ENCODE measurements around the gene SH2D5.
"Not testable (repeated sequence)": the region's sequence is repeated elsewhere in the genome, so short reads cannot be mapped to it uniquely, and the experiment has no call there.

SH2D5 gene

DNA sequence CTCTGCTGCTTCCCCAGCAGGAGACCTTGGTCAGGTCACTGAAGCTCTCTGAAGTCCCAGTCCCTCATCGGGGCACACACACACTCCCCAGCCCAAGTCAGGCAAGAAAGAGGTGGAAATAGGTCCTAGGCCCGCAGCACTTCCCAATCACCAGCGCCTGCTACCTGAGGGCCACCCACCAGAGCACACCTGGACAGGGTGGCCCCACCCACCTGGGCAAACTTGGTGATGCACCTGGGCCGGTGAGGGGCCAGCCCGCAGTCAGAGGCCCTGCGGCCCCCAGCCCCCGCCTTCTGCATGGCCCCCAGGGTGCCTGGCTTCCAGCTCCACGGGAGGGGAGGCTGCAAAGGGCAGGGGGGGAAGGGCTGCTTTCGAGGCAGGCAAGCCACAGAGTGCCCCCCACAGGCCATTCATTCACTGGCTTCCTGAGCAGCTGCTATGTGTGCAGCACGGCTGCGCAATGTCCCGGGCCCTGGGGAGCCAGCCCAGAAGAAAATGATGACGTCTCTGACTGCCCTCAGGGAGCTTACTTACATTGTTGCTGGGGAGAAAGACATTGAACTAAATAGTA, 4.7 kb downstream of the SH2D5 start:
- no peak for DNase-seq

DNA sequence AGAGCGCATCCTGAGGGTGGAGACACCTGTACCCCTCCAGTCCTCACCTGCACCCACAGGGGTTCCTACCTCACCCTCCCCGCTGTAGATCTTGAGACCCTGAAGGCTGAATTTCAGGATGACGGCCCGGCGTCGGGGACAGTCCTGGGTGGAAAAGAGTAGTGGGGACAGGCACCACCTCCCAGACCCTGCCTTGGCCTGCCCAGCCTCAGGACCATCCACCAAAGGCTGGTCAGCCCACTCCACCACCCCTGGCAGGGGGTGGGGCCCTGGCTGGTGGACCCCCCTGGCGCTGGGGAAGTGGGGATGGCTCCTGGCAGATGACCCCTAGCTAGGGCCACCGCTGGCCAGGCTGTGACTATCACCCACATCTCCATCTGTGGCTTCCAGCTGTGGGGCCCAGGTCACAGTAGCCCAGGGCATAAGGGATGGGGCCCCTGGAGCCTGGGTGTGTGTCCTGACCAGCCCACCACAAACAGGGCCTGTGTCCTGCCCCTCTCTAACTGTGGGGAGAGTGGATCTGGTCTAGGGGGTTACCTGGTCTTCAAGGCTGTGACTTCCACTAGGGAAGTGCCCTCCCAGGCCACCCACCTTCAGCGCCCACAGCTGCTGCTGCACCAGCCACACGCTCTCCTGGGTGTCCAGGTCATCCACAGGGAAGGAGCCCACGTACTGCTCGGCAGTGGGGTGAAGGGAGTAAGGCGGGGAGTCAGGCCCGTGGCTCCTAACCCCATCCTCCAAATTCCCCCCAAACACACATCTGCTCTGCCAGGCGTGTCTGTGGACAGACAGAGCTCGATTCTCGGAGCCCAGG, 5.4 kb downstream of the SH2D5 start:
- DNase-seq, result no peak

DNA sequence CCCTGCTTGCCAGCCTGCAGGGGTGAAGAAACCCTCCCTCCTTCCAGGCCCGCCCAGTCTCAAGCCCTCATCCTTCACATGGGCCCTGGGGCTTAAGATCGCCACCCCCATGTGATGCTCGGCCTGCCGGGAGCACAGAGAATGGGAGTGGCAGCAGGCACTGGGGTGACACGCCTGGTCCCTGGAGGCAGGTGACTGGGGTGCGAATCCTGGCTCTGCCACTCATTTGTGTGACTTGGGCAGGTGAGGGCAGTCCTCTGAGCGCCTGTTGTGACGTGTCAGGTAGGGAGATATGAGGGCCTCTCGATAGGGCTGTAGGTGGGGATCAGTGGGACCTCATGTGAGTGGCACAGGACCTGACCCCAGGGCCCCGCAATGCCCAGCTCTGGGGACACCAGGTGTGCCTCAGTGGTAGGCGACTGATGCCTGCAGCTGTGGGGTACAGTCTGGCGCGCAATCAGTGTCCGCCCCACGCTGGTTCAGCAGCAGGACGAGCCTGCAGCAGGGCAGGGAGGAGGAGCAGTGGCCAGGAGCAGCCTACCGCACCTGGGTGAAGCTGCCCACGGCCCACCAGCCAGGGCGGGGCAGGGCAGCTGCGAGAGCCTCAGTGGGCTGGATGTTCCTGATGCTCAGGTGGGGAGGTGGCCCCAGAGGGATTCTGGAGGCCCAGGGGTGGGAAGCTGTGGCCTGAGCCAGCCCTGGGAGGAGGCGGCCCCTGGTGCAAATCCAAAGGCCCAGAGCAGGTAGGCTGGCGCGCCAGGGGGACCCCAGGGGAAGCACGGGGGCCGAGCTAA, 6.2 kb downstream of the SH2D5 start:
- peak; percentile 74 for DNase-seq

GRCh38 chr1:20725189-20726117, 7.0 kb downstream of the SH2D5 start:
- DNase-seq, result peak; percentile 74

DNA sequence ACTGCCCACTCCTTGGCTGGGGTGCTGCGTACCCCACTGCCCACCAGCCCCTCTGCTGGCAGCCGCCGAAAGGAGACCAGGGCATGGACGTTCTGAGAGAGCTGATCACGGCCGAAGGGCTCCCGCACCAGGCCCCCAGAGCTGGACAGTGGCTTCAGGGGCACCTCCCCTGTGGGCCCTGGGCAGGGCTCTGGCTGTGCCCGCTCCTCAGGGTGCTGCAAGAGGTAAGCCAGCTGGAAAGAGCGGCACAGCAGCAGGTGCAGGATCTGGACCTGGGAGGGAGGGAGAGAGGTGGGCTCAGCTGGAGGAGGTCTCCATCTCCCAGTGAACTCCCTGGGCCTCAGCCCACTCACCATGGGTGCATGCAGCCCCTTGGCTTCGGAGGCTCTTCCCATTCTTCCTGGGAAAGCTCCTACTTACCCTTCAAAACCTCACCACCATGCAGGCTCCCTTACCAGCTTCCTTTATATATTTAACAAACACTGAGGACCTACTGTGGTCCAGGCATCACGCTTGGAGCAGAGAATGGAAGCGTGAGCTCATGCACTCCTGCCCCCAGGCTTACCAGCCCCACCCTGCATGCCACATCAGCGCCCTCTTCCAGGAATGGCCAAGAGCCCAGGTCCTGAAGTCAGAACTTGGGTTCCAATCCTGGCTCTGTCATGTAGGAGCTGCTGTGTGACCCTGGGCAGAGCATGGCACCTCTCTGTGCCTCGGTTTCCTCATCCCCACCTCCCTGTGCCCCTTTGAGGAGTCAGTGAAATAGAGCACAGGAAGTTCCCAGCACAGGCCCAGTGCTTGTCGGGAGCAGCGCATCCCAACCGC, 7.9 kb downstream of the SH2D5 start:
- no peak for DNase-seq

DNA sequence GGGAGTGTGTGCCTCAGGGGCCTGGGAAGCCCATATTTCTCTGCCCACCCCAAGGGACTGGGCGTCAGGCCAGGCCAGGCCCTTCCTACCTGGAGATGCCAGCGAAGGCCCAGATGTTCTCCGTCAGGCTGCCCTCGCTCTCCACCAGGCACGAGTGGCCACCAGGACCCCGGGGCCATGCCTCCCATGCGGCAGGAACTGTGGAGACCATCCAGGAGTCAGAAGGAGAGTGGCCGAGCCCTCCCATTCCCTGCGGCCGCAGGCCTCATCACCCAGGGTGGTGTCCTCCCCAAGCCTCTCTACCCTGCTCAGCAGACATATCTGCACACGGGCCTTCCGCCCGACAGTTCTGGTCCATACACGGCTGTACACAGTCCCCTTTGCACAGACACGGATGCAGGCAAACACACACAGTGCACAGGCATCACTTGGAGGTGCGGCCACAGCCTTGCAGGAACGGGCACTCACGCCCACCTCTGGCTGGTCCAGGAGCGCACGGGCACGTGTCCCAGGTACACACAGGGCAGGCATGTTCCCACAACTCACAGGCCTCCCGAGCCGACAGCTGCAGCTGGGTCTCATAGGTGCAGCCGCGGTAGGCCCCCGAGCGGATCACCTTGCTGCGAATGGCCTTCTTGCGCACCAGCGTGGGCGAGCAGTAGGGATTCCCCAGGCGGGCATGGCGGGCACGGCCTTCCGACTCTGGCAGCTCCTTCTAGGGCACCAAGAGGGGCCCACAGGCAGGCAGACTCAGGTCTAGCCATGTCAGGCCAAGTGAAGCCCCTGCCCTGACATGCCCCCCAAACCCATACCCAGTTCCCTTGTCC, 8.8 kb downstream of the SH2D5 start:
- DNase-seq, result no peak

DNA sequence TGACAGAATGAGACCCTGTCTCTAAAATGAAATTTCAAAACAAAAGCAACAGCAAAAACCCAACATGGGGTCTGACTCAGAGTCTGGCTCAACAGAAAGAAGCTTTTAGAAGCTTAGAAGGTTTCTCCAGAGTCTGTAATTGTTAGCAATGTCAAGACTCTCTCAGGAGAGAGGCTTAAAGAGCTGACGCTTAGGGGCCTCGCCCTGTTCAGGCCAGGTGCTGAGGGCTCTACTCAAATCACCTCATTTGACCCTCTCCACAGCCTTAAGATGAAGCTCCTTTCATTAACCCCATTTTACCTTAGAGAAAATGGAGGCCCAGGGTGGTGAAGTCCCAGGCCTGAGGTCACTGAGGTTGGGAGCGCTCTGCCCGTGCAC, 9.4 kb downstream of the SH2D5 start:
- DNase-seq, result no peak

GRCh38 chr1:20721117-20722061, 11.1 kb downstream of the SH2D5 start:
- no peak for DNase-seq

DNA sequence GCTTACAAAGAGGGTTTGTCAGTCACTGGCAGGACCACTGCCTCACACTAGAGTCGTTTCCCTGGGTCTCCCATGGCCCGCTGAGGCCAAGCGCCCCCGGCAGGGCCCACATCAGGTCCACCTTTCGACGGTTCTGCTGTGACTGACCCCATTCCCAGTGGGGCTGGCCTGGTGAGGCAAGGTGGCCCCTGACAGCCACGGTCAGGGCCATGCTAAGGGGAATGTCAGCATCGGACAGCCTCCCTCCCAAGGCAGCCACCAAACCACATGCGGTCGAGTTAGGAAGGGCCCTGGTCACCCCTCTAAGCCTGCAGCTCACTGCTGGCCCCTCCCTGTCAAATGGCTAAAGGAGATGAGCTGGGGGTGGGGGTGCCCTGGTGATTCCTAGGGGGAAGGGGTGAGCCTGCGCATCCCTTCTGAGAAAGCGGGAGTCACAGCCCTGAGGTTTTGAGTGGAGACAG, 11.8 kb downstream of the SH2D5 start:
- DNase-seq, result no peak

DNA sequence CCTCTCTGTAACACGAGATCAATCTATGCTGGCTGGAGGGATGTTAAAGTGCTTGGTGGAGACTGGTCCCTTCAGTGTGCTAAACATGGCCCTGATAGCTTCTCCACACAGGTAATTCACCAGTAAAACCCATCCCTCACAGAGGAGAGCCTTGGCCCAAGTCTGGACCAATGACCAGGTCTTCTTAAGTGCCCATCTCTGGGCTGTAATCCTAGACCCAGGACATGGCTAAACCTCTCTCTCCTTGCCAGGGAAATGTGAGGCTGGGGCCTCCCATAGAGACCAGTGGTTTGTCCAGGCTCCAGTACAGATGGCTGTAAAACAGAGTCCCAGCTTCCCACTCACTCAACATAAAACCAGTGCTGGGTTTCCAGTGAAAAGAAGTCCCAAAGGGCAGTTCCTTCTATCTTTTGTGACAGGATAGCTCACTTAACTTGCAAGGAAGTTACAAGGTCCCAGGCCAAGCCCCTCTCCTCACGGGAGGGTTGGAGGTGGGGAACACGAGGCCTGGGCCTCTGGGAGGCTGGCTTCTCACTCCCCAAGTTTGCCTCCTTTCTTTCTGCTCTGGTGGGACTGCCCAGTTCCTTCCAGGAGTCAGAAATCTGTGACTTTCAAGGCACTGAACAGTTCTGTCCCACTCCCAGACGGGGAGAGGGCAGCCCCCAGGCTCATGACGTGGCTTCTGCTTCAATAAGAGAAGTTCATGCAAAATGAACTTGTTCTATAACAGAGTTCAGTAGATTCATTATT, 12.5 kb downstream of the SH2D5 start:
- no peak for DNase-seq

- no peak for DNase-seq
These were observed 13.2 kb downstream of the SH2D5 start for GRCh38 chr1:20719261-20719660.

- DNase-seq, result not testable (repeated sequence)
These were observed 14.1 kb downstream of the SH2D5 start for GRCh38 chr1:20718343-20718882.

DNA sequence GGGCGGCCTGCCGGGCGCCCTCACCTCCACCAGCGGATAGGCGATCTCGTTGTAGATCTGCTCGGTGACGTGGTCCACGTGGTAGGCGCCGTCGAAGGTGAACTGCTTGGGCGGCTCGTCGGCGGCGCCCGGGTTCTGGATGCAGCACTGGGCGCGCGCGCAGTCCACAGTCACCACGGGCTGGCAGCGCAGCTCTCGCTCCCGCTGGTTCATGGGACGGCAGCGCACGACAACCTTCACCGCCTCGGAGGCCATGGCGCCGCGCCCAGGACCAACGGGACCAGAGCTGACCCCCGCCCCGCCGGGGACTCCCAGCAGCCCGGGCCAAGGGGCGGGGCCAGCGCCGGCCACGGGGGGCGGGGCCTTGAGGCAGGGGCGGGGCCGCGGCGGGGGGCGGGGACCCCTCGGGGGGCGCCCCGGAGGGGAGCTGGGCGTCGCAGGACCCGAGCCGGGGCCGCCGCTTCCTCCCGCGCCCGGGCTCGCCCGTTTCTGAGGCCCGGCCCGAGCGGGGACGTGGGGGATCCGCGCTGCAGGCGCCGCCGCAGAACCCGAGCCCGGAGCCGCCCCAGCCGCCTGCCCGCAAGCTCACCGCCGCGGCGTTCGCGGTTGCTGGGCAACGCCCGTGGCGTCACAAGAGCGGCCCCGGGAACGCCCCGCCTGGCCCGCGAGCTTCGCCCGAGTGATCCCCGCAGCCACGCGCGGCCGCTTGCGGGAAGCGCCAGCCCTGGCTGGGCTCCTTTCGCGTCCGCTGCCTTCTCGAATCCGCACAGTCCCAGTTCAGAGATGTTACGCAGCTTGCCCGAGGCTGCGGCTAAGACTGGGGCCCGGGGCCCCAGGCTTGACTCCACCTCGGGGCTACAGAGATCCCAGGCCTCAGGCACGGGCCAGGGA, 14.8 kb downstream of the SH2D5 start, which contains the start of gene KIF17:
Gene KIF17 (minus strand): TSS at position 556 of the 891 bp plus-strand sequence. CDS start 301 bp downstream, at position 255.
- DNase-seq, result no peak

DNA sequence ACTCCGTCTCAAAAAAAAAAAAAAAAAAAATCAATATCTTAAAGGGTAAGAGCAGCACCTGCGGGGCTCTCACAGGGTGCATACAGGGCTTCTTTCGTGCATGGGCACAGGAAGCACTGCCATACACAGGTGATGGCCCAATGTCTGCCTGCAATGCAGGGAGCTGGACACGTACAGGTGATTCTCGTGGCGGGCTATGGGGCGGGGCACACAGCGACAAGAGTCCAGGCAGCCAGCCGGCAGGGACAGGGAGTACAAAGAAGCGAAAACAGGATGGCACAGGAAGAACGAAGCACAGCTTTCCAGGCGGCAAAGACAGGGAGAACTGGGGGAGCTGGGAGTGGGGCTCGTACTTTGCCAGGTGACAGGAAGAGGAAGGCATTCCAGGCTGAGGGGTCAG, 16.3 kb downstream of the SH2D5 start:
- no peak for DNase-seq

DNA sequence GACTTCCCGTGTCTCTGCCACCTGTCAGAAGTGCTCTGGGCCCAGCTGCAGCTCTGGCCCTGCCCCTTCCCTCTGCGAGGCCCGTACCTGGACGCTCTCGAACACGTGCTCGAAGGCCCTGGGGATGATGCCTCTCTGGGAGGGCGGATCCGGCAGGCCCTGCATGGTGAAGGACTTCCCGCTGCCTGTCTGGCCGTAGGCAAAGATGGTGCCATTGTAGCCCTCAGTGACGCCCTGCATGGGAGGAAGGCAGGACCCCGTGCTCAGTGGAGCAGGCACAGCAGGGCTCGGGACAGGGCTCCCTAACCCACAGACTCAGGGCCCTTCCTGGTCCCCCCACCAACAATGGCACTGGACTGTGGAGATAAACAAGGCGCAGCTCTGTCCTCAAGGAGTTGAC, 17.1 kb downstream of the SH2D5 start:
- no peak for DNase-seq

- no peak for DNase-seq
These were observed 19.1 kb downstream of the SH2D5 start for GRCh38 chr1:20713440-20713839.

DNA sequence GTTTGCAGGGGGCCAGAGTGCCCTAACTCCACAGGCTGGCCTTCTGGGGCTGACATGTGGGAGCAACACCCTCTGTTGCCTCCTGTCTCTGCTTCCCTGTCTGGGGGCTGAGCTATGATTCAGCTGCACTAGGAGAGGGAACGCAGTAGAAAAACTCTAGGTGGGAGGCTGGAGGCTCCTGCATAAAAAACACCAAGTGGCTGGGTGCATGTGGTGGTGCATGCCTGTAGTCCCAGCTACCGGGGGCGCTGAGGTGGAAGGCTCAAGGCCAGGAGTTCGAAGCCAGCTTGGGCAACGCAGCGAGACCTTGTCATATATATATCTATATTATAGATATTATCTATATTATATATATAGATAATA, 20.3 kb downstream of the SH2D5 start:
- DNase-seq, result no peak
